Uterus (tissue), 4 donors: ENCODE measurements around the gene ZC3H13. TPM values are rescaled to one million over a fixed set of nuclear protein-coding genes. Genes with fewer than 3 reads are reported as not detected.

ENCODE experiments used
- DNase-seq, 2 donors: peaks; one replicate each; pipeline ENCODE4 v3.0.0-alpha.2; 2019 to 2020
- H3K27ac ChIP-seq, 2 donors: fragments of 200-600 bp; sonication (generic); 1 replicate in 1 of 2; 2 replicates in 1 of 2; pipeline ENCODE4 v1.5.1; 2016 to 2018
- H3K27me3 ChIP-seq, 2 donors: fragments of 200-600 bp; sonication (generic); one replicate each; pipeline ENCODE4 v1.5.1; 2018 to 2019; ENCODE audit warnings: control low read depth in 1 of 2
- H3K36me3 ChIP-seq, 2 donors: fragments of 200-600 bp; sonication (generic); one replicate each; pipeline ENCODE4 v1.5.1; 2019; ENCODE audit warnings: control low read depth in 1 of 2
- H3K4me1 ChIP-seq, 2 donors: fragments of 200-600 bp; sonication (generic); one replicate each; pipeline ENCODE4 v1.5.1; 2018 to 2019; ENCODE audit warnings: control low read depth in 1 of 2
- H3K4me3 ChIP-seq, 2 donors: fragments of 200-600 bp; sonication (generic); 1 replicate in 1 of 2; 2 replicates in 1 of 2; pipeline ENCODE4 v1.5.1; 2018 to 2019; ENCODE audit warnings: mild to moderate bottlenecking in 1 of 2
- H3K9me3 ChIP-seq, 2 donors: fragments of 200-600 bp; sonication (generic); one replicate each; pipeline ENCODE4 v1.5.1; 2019; ENCODE audit warnings: control low read depth in 1 of 2
- POLR2A ChIP-seq, 2 donors: fragments of 450-650 bp; IDR thresholded peaks; one replicate each; pipeline ENCODE4 v1.6.1; 2016; ENCODE audit warnings: antibody characterized with exemption in 2 of 2, mild to moderate bottlenecking in 1 of 2, moderate library complexity in 1 of 2
- intact Hi-C: fragments of 100-400 bp; cut with DNase I; formaldehyde crosslinking; loops from one replicate; pipeline ENCODE4 v1.15.1; 2023; ENCODE audit warnings: low total_unique reads
- total RNA-seq, 4 donors: library from RNA; depleted of rRNA in 3 of 4; stranded (reverse); fragments of >200 nt in 3 of 4; gene quantifications; one replicate each; pipeline versions ENCODE4 v1.1.0 to v1.2.4, GENCODE V29; 2014 to 2023
- TF ChIP-seq, protein P1 (sequence below), 4 experiments: fragments of 200-600 bp in 2 of 4; fragments of 450-650 bp in 2 of 4; sonication (generic) in 2 of 4; IDR thresholded peaks; one replicate each; pipeline ENCODE4 v1.5.1; 2016 to 2019; ENCODE audit warnings: antibody characterized with exemption in 4 of 4, mild to moderate bottlenecking in 2 of 4, moderate library complexity in 1 of 4
- donor health status: DM: yes; HTN: yes; CAD: no.

Gene ZC3H13
- total RNA-seq, 4 donors from 2014 or later, result 16.5 to 73.0 (median 37.1) TPM

DNA sequence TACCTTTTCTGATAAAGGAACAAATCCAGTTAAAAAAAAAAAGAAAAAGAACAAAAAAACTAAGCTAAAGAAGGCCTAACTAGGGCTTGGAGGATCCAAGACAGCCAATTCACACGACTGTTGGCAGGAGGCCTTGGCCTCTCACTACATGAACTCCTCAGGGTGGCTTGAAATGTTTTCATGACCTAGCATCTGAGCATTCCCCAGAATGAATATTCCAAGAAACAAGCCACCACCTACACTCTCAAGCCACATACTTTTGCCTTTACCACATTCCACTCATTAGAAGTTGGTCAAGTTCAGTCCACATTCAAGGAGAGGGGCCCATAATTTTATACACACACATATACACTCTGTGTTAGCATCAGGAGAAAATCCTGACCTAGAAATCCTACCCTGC, 103.4 kb downstream of the ZC3H13 start:
- no peaks in the 10 kb centered on the region for H3K4me1 ChIP-seq
- no peaks in the 10 kb centered on the region for H3K36me3 ChIP-seq
- H3K27ac ChIP-seq, result no peak overlapping the region
- no peak overlapping the region for H3K4me3 ChIP-seq
- no peaks in the 10 kb centered on the region for H3K27me3 ChIP-seq
- DNase-seq, result no peak
- TF ChIP-seq, protein P1, sequence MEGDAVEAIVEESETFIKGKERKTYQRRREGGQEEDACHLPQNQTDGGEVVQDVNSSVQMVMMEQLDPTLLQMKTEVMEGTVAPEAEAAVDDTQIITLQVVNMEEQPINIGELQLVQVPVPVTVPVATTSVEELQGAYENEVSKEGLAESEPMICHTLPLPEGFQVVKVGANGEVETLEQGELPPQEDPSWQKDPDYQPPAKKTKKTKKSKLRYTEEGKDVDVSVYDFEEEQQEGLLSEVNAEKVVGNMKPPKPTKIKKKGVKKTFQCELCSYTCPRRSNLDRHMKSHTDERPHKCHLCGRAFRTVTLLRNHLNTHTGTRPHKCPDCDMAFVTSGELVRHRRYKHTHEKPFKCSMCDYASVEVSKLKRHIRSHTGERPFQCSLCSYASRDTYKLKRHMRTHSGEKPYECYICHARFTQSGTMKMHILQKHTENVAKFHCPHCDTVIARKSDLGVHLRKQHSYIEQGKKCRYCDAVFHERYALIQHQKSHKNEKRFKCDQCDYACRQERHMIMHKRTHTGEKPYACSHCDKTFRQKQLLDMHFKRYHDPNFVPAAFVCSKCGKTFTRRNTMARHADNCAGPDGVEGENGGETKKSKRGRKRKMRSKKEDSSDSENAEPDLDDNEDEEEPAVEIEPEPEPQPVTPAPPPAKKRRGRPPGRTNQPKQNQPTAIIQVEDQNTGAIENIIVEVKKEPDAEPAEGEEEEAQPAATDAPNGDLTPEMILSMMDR (IDR thresholded peaks at IDR 0.05), result no peak
- no peak for TF ChIP-seq POLR2A (IDR thresholded peaks at IDR 0.05)
- intact Hi-C loops, result no loop called here
- no peaks in the 10 kb centered on the region for H3K9me3 ChIP-seq

DNA sequence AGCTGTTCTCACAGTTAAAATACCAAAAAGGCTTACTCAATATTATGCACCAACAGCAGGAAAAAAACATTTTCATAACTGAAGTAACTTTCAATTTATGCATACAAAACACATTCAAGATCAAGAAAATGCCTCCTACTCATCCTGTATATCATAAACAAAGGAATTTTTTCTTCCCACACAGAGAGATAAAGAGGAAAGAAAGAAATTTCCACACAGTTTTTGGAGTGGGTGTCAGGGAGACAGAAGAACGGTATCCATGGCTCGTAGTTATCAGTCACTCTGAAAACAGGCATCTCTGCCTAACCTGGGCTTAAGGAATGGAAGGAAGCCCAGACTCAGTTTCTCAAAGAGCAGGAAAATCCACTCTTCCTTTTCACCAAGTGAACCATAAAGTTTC, 108.6 kb downstream of the ZC3H13 start:
- H3K36me3 ChIP-seq, result no peaks in the 10 kb centered on the region
- H3K27me3 ChIP-seq, result no peaks in the 10 kb centered on the region
- no peak overlapping the region for H3K4me3 ChIP-seq
- intact Hi-C loops, result no loop called here
- no peak overlapping the region for H3K27ac ChIP-seq
- H3K9me3 ChIP-seq, result no peaks in the 10 kb centered on the region
- no peaks in the 10 kb centered on the region for H3K4me1 ChIP-seq
- DNase-seq, result no peak
- no peak for TF ChIP-seq POLR2A (IDR thresholded peaks at IDR 0.05)
- TF ChIP-seq, protein P1 (IDR thresholded peaks at IDR 0.05), result no peak

DNA sequence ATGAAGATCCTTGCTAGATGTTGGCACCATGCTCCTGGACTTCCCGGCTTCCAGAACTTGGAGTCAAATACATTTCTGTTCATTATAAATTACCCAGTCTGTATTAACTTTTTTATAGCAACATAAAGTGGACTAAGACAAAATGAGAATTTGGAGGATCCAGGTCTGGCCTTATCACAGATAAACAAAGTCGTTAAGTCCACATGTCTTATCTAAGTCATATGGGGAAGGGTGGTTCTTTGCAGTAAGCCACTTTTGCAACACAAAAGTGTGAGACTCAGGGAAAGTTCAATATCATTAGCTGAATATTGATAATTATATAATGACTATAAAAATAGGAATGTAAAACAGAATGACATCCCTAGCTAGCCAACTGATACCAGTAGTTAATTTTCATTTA, 109.4 kb downstream of the ZC3H13 start:
- no peak for DNase-seq
- H3K27ac ChIP-seq, result no peak overlapping the region
- no peaks in the 10 kb centered on the region for H3K27me3 ChIP-seq
- TF ChIP-seq POLR2A (IDR thresholded peaks at IDR 0.05), result no peak
- TF ChIP-seq, protein P1 (IDR thresholded peaks at IDR 0.05), result no peak
- H3K9me3 ChIP-seq, result no peaks in the 10 kb centered on the region
- H3K36me3 ChIP-seq, result no peaks in the 10 kb centered on the region
- no peak overlapping the region for H3K4me3 ChIP-seq
- intact Hi-C loops, result no loop called here
- H3K4me1 ChIP-seq, result no peaks in the 10 kb centered on the region

GRCh38 chr13:45941261-45941660, 111.3 kb downstream of the ZC3H13 start:
- Histone ChIP-seq H3K27me3 (no peaks in the 10 kb centered on the region), H3K4me1 (no peaks in the 10 kb centered on the region), H3K36me3 (no peaks in the 10 kb centered on the region), H3K27ac (no peak overlapping the region), H3K9me3 (no peaks in the 10 kb centered on the region), H3K4me3 (no peak overlapping the region)
- TF ChIP-seq, protein P1 (IDR thresholded peaks at IDR 0.05), result no peak
- TF ChIP-seq POLR2A (IDR thresholded peaks at IDR 0.05), result no peak
- no peak for DNase-seq
- intact Hi-C loops, result no loop called here

GRCh38 chr13:45940061-45940460, 112.5 kb downstream of the ZC3H13 start:
- TF ChIP-seq POLR2A (IDR thresholded peaks at IDR 0.05), result no peak
- TF ChIP-seq, protein P1 (IDR thresholded peaks at IDR 0.05), result no peak
- no peak overlapping the region for H3K4me3 ChIP-seq
- no peaks in the 10 kb centered on the region for H3K36me3 ChIP-seq
- H3K27me3 ChIP-seq, result no peaks in the 10 kb centered on the region
- H3K4me1 ChIP-seq, result no peaks in the 10 kb centered on the region
- H3K27ac ChIP-seq, result no peak overlapping the region
- intact Hi-C loops, result no loop called here
- no peaks in the 10 kb centered on the region for H3K9me3 ChIP-seq
- DNase-seq, result no peak
